DMS153 treated with DMSO at 0.1 percent for 48 hours (cell line): ENCODE data around the gene UBAP1L.

Experiments used
- DNase-seq: peaks from one replicate; lab custom pipeline; 2025; ENCODE audit not compliant: unreplicated experiment; lab: John Stamatoyannopoulos, UW

The UBAP1L gene

DNA sequence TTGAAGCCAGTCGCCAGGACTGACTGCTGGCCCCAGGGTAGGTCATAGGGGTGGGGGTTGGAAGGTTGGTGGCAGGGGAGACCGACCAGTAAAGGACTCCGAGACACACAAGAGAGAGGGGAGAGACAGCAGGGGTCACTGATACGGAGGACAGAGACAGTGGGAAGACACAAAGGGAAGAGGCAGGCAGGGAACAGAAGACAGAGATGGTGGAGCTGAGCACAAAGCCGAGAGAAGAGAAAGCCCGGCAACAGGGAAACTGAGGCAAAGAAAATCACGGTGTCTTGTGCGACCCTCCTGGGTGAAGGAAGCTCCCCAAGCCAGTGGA is 47.7 kb downstream of the UBAP1L start:
- DNase-seq: no peak

DNA sequence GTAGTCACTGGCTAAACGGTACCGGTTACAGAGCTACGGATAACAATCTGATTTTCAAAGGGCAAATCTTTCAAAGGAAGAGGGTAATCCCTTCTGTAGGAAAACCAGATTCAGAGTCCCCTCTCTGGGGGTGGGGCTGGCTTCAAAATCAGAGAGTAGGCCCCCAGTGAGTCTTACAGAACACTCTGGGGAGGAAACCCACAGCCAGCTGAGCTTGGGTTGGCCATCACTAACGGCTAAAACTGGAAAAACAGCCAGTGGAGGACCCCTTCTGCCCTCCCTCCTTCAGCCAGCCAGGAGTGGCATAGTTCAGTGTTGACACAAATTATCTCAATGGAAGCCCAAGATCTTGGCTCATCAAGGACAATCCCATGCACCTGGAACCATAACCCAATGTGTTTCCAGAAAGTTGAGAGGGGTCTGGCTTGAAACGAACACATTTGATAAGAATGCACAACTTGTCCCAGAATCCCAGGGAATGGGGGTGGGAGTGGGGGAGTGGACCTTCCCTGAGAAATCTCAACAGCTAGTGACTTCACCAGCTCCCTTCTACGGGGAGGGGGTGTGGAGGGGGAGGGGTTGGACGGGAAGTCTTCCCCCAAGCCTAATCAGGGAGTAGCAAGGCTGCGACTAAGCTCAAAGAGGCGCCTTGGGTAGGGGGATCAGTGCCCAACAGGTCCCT is 48.2 kb downstream of the UBAP1L start:
- DNase-seq: no peak

DNA sequence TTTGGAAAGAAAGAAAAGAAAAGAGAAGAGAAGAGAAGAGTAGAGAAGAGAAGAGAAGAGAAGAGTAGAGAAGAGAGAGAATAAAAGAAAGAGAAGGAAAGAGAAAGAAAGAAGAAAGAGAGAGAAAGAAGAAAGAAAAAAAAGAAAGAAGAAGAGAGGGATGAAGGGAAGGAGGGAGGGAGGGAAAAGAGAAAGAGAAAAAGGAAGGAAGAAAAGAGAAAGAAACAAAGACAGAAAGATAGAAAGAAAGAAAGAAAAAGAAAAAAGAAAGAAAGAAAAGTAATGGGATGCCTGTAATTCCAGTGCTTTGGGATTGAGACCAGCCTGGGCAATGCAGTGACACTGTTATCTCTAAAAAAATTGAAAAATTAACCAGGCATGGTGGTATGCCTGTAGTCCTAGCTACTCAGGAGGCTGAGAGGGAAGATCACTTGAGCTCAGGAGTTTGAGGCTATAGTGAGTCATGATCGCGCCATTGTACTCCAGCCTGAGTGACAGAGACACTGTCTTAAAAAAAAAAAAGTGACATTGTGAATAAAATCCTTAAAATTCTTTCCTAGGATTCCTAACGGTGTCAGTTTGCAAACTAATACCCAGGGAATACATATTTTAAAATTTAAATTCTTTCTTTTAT is 48.9 kb downstream of the UBAP1L start:
- no peak for DNase-seq

DNA sequence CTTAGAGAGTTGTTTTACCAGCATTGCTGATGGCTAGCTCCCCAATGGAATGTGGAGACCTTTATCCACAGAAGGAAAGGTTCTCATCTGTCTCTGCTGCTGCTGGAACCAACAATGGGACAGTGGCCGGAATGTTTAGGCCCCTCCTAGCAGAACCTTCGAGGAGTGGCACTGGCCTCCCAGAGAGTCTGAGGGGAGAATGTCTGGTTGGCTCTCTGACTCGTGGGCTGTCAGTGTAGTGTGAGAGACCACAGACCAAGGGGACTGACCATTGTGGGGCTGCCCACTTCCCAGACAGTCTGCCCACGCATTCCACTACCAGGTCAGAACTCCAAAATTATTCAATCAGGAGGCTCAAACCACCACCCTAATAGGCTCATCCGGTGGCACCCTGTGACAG is 52.3 kb downstream of the UBAP1L start:
- no peak for DNase-seq

DNA sequence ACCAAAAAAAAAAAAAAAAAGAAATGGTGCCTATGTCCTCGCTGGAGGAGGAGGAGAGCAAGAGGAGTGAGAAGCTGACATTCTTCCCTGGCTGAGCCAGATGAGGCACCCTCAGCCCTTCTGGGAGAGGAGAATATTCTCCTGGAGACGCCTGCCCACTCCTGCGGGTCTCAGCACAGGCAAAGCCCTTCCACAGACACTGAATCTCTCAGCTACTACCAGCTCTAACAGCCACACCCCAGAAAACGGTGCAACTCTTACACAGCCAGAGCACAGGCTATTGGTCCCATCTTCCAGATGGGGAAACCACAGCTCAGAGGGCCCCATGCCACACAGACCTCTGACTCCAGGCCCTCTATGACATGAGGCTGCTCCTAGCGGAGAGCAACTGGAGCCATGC is 52.9 kb downstream of the UBAP1L start:
- DNase-seq: no peak

DNA sequence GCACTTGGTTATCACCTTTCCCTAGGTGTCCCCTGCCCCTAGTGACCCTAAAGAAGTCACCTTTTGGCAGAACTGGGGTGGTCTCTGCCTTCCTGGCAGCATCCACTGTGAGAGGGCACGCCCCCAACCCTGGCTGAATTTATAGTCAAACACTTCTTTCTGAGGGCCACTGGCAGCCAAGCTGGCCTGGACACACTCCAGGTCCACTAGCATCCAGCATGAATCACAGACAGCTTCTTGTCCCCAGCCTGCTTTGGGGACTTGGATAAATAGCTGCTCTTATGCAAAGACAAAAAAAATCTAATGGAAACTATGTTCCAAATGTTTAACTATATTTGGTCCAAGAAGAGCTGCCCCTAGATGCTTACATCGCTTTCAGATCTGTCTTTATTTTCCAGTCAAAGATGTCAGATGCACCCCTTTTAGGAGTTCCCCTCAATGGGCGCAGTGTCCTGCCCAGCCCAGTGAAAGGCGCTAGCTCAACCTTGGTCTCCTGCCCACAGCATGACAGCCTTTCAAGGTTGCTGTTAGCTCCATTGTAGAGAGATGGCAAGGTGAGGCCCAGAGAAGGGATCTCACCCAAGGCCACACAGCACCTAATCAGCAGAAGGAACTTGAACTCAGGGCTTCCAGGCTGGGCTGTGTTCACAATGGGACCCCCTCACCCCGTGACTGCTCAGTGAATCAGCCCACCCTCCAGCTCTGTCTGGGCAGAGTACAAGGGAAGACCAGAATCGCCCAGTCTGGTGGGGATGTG is 54.2 kb downstream of the UBAP1L start:
- no peak for DNase-seq

DNA sequence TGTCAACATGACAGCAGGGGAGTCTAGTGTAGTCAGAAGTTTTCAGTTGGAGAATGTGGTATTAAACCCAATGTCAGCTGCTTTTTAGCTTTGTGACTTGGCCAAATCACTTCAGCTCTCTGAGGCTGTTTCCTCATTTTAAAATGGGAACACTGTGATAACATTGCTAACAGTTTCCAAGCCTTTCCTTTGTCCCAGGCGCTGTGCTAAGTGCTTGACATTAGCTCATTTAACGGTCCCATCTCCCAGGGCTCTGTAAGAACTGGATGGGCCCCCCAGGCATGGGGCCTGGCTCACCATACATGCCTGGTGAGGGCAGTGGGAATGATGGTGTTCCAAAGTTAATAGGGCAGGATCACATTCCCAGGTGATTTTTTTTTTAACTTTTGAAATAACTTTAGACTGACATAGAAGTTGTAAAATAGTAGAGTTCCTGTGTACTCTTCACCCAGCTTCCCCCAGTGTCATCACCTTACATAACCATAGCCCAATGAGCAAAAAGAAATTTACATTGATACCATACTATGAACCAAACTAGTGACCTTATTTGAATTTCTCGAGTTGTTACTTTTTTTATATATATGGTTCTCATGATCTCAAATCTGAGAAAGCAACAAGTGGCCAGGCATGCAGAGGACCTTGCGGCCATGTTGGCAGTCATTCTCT is 54.9 kb downstream of the UBAP1L start:
- DNase-seq: no peak

DNA sequence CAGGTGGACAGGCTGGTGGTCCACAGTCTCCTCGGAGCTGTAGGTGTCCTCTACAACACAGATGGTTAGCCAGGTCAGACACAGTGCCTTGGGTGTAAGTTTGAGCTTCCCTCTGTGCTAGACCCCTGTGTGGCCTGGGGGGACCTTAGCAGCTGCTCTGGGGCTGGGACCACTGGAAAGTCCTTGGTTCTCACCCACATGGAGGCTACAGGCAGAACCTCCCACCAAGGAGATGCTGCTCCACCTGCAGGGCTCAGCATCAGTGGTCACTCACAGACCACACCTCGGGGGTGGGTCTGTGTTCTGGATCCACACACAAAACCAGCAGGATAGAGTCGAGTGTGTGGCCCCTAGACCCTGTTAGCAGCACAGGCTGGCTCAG is 55.6 kb downstream of the UBAP1L start:
- no peak for DNase-seq

DNA sequence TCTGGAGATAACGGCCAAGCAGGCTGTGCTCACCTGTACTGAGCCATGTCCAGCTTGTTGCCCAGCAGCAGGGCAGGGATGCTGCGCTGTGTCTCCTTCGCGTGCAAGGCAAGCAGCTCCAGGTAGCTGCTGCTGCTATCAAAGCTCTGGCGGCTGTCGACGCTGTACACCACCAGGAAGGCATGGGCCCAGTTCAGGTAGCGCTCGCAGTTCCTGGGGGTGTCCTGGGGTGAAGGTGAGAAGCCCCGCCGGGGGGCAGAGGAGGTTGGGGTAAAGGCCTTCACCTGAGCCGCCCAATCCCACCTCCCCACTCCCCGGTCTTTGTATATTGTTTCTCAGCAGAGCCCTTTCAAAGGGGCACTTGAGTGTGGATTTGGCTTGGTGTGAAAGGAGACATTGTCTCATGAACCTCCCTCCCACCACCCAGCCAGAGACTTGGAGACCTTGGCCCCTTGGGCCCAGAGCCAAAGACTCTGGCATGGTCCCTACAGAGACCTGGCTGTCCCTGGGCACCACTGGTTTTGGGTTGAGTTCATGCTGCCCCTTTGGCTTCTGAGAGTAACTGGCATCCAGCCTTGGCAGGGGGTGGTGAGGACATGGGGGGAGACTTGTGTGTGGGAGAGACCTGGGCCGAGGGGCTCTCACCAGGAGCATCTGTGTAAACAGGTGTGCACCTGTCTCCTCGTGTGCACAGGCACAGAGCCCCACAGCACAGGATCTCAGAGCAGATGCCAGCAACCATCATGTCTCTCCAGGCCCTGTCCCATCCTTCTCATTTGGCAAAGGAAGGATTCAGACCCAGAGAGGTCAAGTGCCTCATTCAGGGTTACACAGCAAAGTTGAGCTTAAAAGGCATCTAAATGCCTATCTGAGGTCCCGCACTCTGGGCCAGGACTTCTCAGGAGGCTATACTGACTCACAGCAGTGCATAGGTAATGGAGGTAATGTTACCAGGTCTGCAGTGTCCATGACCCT is 56.3 kb downstream of the UBAP1L start:
- DNase-seq: no peak

DNA sequence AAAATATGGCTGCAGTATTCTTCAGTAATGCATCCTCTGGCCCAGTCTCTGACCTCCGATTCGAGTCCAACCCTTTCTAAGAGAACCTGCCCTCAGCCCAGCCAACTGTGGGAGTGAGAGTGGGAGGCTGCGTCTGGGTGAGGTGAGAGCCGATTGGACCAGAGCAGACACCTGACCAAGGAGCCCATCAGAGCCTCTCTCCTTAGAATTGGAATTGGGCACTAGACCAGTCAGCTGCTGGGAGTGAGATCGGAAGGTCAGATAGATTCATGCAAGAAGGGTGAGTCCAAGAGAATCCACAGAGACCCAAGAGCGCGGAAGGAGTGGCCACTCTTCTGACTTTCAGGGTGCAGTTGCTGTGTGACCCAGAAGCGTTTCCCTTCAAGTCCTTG is 57.5 kb downstream of the UBAP1L start:
- no peak for DNase-seq

DNA sequence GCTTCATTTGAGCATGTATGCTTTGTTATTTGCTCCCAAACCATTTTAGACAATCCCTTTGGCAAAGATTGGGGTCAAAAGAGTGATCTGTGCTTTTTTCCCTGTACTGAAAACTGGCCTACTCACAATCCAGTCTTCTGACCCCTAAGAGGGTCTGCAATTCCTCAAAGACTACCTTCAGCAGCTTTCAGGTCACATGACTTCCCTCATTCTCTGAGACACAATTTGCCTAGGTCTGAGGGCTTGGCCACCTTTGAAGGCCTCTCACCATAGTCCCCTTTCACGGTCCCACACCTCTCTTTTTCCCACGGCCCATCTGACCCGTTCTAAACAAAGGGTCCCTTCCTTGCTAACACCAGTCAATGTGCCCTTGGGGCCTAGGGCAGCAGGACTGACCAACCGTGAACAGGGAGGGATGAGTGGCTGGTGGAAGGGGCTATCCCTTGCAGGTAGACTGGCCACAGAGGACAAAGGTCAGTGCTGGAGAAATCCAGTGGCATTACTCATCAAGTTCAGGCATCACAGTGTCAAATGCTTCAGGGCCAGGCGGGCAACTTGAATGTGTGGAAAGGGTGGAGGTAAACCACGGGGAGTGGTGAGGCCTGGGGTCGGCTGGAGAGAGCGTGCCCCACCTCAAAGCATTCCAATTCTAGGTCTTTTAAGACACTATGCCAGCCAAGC is 58.0 kb downstream of the UBAP1L start:
- DNase-seq: no peak

DNA sequence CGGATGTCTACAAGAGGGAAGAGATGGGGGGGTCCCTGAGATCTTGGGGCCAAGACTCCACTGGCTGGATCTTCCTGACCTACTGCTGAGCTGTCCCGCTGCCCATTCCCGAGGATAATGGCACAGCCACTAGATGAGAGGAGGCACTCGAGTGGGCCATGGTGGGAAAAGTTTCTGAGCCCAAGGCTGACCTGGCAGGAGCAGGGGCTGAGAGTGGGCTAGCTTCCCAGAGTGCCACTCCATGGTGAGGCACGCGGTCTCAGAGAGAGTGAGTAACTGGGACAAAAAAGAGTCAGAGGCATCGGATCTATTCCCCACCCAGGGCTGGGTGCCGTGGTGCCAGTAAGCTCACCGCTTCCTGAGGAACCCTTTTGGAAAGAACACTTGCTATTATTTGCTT is 58.9 kb downstream of the UBAP1L start:
- no peak for DNase-seq

DNA sequence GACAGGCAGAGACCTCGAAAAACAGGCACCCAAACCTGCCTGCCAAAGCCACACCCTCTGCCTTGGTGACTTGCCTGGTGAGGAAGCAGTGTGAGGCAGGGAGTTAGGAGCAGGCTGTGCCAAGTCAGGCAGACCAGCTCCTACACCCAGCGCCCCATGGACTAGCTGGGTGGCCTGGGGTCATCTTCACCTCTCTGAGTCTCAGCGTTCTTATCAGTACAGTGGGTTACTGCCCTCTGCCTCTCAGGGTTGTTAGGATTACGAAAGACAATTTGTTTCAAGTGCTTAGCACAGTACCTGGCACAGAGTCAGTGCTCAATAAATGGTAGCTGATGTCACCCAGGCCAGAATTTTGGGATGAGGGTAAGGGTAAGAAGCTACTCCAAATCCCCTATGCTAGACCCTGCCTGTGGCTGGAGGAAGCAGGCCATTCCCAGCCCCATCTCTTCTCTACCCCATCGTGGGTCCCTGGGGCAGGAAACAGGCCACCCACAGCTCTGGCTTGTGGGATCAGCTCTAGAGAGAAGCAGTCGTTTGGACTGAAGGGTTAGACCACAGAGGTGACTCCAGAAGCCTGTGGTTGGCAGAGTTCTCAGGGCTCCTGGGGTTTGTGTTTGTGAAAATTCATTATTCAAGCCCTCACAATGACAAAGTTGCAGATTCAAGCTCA is 59.7 kb downstream of the UBAP1L start:
- DNase-seq: no peak

DNA sequence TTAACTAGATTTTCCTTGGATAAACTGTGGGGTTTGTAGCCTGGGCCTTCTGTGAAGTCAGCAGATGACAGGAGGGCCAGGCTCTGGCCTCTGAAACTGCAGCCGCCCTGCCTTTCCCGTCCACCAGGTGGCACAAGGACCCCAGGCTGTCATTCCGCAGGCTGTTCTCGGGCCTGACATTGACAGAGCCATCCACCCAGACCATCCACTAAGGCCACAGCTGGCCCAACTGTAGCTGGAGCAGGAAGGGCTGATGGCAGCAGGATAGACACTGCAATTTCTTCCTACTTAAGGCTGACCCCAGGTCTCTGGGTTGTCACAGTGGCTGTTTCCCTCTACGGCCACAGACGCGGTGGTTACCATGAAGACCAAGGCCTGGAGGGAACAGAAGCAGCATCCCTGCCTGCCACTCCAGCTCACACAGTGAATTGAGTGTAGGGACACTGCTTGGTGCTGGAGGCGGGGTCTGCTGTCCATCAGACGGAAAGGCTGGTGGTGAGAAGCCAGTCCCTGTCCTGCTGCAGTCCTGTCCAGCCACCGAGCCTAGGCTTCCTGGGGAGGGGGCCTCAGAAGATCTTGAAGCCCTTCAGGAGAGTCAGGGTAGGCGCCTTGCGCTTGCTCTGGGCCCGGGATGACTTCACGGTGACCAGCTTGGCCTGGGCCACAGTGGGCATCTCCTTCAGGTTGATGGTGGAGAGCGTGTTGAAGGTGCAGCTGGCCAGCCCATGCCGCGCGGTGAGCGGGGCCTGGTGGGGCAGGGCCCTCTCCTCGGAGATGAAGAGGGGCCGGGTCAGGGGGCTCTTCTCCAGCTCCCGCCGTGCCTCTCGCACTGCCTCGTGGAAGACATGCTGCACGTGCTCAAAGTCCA is 60.4 kb downstream of the UBAP1L start:
- no peak for DNase-seq

DNA sequence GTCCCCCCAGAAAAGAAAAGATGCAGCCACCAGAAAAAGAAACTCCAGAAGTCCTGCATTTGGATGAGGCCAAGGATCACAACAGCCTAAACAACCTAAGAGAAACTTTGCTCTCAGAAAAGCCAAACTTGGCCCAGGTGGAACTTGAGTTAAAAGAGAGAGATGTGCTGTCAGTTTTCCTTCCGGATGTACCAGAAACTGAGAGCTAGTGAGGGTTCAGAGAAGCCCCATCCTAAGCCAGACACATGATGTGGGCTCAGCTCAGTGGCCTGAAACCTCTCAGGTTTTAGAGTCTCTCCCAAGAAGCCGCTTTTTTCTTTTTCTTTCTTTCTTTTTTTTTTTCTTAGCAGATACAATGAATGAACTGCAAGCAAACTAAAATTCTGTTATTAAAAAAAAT is 62.0 kb downstream of the UBAP1L start:
- DNase-seq: no peak

DNA sequence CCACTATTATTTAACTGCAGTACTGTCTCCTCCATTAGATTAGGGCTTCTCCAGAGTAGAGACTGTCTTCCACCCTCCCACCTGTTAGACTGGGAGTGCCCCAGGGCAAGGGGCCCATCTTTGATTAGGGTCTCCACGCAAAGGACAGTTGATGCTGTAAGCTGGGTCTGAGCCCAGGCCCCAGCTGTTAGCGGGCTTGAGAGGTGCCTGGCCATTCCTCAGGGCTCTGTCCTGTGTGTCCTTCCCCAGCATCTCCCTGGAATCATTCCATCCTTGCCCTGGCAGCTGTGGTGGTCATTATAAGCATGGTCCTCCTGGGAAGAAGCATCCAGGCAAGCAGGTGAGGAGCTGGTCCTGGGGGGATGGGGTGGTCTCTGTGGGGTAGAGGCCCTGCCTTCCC is 63.7 kb downstream of the UBAP1L start:
- no peak for DNase-seq

DNA sequence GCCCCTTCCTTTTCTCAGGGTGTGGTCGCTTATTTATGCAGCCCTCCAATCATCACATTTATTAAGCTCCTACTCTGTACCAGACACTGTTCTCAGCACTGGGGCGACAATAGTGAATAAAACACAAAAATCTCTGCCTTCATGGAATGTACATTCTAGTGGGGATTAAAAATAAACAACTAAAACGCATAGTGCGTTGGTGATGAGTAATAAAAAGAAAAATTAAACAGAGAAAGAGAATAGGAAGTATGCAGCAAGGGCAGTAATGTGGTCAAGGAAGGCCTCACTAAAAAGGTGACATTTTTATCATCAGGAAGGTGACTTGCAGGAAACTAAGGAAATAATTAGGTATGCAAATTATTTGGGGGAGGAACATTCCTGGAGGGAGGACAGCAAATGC is 64.7 kb downstream of the UBAP1L start:
- no peak for DNase-seq

DNA sequence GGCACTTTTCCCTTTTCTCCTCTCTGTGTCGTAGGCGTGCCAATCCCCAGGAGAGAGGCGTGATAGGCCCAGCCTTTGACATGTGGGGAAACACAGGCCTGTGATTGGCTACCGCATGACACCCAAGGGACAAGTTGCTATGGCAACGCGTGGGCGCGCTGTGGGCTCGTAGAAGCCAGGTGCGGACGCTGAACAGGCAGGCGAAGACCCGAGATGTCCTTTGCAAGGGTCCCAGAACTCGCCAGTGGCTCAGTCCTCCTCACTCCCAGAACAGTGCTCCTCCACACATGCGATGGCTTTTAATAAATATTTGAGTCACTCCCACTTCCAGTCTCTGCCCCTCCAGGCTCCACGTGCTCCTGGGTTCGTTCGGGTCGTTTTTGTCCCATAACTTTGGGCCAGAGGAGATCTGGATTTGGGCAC is 65.6 kb downstream of the UBAP1L start:
- DNase-seq: peak; percentile 52

DNA sequence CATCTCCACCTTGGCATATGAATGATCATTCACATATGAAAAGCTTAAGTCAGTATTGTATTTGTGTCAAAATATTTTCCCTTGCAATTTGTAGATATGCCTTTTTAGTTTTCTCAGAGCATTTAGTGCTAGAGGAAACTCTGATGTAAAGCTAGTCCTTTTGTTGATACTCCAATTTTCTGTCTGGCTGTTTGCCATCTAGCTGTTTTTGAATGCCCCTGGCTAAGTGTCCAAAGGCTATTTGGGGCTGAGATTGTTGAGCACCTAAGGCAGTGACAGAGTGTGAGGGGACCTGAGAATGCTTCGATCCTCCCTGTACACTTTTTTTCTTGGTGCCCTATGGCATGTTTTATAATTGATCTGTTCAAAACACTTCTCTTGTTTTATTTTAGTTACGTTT is 66.8 kb downstream of the UBAP1L start:
- DNase-seq: no peak
